CD4-positive, alpha-beta T cell treated with Interleukin-10 for 1 hour (primary cell): ENCODE measurements around the gene KCNN1.
"Not testable (repeated sequence)": the region's sequence is repeated elsewhere in the genome, so short reads cannot be mapped to it uniquely, and the experiment has no call there.

Experiments
- DNase-seq: peaks from one replicate; pipeline ENCODE4 v3.0.0-alpha.2; 2020

The KCNN1 gene

GRCh38 chr19:17969096-17969792 is 2.3 kb downstream of the KCNN1 start:
- DNase-seq = no peak

DNA sequence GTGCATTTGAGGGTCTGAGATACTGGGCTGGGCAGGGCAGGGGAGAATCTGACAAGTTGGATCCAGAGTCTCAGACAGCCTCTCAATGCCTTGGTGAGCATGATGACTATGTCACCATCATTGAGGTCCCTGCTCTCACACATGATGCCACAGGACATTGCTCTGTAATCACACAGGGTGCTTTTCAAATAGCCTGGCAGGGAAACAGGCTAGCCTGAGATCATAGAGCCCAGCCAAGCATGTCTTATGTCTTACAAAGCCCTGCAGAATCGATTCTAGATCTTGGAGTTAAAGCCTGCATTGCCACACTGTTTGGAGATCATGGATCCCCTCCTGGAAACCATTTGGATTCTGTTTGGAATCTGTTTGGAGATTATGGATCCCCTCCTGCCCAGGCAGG is 5.3 kb downstream of the KCNN1 start:
- DNase-seq = no peak

GRCh38 chr19:17973759-17974158 is 6.9 kb downstream of the KCNN1 start:
- no peak for DNase-seq

- DNase-seq = no peak
These were observed 7.6 kb downstream of the KCNN1 start for GRCh38 chr19:17974551-17974950.

GRCh38 chr19:17975032-17975431 is 8.1 kb downstream of the KCNN1 start:
- no peak for DNase-seq

DNA sequence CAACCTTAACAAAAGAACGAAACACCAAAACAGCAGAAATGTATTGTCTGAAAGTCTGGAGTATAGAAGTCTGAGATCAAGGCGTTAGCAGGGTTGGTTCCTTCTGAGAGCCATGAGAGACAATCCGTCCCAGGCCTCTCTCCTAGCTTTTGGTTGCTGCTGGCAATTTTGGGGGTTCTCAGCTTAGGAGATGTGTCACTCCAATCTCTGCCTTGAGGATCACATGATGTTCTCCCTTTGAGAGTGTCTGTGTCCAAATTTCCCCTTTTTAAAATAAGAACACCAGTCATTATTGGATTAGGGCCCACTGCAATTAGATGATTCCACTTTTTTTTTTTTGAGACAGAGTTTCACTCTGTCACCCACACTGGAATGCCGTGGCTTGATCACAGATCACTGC is 10.1 kb downstream of the KCNN1 start:
- DNase-seq = no peak

DNA sequence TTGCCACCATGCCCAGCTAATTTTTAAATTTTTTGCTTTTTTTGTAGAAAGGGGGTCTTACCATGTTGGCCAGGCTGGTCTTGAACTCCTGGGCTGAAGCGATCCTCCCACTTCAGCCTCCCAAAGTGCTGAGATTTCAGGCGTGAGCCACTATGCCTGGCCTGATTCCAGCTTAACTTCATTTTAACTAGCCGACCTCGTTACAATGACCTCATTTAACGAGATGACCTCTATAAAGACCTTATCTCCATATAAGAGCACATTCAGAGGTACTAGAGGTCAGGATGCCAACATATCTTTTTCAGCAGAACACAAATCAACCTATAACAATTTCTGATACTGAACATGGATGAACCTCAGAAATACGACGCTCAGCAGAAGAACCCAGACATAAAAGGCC is 10.6 kb downstream of the KCNN1 start:
- no peak for DNase-seq

DNA sequence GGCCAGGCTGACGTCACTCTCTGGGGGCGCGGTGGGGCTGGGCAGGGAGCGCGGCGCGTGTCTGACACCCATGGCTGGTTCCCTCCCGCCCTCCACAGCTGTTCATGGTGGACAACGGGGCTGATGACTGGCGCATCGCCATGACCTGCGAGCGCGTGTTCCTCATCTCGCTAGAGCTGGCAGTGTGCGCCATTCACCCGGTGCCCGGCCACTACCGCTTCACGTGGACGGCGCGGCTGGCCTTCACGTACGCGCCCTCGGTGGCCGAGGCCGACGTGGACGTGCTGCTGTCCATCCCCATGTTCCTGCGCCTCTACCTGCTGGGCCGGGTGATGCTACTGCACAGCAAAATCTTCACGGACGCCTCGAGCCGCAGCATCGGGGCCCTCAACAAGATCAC is 14.7 kb downstream of the KCNN1 start:
- no peak for DNase-seq

- DNase-seq = no peak
These were observed 15.5 kb downstream of the KCNN1 start for GRCh38 chr19:17982430-17982829.

DNA sequence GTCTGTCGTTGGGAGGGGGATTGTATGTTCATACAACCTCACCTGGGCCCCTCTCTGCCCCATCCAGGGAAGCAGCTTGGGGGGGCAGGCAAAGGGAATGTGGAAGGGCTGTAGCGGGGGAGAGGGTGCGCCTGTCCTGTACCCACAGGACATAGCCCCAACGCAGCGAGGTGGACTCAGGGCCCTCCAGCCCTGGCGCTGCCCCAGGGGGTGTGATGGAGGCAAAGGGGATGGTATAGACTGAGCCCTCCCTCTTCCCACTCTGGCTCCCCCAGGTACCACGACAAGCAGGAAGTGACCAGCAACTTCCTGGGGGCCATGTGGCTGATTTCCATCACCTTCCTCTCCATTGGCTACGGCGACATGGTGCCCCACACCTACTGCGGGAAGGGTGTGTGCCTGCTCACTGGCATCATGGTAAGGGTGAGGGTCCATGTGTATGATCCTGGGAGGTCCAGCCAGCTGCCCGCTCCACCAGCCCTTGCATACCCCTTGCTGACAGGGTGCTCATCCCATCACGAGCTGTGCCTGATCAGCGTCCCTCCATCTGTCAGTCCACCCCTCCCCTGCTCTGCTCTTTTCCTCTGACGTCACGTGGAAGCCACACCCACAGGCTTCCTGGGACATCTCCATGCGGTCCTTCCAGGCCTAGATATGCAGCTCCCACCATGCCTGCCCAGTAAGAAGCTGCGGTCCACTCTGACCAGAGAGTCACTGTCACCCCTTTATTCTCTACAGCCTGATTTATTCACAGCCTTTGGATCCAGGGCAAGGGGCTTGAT is 18.3 kb downstream of the KCNN1 start:
- DNase-seq = no peak

DNA sequence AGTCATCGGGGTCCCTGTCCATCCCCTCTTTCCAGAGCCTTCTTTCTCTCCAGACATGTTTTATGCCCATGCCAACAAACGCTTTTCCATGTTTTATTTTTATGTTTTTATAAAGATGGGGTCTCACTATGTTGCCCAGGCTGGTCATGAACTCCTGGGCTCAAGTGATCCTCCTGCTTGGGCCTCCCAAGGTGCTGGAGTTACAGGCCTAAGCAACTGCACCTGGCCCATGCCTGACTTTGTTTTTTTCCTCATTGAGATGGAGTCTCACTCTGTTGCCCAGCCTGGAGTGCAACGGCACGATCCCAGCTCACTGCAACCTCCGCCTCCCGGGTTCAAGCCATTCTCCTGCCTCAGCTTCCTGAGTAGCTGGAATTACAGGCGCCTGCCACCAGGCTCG is 19.7 kb downstream of the KCNN1 start:
- not testable (repeated sequence) for DNase-seq

DNA sequence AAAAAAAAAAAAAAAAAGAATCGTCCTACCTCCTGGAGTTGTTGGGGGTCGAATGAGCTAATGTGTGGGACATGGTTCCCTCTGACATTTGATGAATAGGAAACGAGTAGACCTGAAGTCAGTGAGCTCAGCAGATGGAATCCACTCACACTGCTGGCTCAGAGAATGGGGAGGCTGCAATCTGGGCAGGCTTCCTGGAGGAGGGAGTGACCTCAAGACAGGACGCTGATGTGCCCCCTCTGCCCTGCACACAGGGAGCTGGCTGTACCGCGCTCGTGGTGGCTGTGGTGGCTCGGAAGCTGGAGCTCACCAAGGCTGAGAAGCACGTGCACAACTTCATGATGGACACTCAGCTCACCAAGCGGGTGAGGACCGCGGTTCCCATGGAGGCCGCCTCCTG is 21.3 kb downstream of the KCNN1 start:
- no peak for DNase-seq

- DNase-seq = no peak
These were observed 22.7 kb downstream of the KCNN1 start for GRCh38 chr19:17989425-17990094.

DNA sequence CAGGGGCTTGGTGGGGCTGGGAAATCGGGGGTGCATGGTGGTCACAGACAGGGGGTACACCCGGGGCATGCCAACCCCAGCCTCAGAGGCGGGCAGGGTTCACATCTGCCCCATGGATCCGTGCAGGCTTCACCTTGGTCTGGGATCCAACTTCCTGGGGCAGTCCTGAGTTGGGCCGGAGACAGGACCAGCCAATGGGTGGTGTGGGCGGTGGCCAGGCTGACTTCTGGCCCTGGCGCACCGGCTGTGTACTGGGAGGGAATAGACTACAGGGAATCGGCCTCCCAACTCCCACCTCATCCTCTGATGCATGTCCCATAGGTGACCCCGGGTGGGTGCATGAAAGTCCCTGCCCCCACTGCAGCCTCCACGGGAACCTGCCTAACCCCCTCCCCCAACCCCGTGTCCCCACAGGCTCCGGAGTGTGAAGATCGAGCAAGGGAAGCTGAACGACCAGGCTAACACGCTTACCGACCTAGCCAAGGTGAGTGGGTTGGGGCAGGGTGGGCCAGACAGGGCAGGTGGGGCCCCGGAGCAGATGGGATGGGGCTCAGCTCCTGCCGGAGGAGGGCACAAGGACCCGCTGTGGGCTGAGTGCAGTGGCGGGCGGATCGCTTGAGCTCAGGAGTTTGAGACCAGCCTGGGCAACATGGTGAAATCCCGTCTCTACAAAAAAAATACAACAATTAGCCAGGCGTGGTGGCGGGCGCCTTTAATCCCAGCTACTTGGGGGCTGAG is 26.3 kb downstream of the KCNN1 start:
- DNase-seq = no peak

GRCh38 chr19:17996826-17997316 is 30.0 kb downstream of the KCNN1 start:
- peak; percentile 89 for DNase-seq

DNA sequence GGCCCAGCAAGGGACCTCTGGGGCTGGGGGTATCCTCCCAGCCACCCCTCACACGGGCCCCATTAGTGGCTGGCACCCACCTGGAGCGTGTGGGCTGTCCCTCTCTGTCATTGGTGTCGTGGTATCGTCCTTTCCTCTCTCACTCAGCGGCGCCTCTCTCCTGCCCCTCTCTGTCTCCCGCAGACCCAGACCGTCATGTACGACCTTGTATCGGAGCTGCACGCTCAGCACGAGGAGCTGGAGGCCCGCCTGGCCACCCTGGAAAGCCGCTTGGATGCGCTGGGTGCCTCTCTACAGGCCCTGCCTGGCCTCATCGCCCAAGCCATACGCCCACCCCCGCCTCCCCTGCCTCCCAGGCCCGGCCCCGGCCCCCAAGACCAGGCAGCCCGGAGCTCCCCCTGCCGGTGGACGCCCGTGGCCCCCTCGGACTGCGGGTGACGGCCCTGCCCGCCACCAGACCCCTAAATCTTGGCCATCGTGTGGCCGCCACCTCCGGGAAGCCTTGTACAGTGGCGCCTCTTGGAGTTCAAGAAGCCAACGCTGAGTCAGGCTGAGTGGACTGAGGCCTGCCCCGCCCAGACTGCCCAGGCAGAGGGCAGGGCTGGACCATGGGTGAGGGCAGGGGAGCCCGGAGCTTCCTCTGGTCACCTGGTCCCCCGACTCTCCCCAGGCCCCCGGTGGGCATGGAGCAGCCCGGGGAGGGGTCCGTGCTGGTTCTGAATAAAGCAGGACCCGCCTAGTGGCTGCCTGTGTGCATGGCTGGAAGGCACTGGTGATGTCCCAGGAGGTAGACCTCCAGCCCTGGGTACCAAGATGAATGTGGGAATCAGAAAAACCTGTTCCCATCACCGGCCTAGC is 31.3 kb downstream of the KCNN1 start:
- DNase-seq = no peak

DNA sequence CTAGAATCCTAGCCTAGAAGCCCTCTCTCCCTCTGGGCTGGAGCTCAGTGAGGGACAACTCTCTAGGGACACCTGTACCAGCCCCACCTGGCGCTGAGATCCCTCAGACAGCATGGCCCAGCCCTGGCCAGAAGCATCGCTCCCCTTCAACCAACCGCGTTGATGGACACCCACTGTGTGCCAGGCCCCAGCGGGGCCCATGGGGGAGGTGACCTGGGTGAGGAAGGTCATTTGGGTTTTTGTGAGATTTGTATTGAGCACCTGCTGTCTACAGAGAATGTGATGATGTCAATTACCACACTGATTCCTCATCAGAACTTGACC is 31.9 kb downstream of the KCNN1 start:
- no peak for DNase-seq

GRCh38 chr19:17999684-18000479 is 33.0 kb downstream of the KCNN1 start:
- no peak for DNase-seq

- no peak for DNase-seq
These were observed 33.6 kb downstream of the KCNN1 start for GRCh38 chr19:18000480-18000914.

DNA sequence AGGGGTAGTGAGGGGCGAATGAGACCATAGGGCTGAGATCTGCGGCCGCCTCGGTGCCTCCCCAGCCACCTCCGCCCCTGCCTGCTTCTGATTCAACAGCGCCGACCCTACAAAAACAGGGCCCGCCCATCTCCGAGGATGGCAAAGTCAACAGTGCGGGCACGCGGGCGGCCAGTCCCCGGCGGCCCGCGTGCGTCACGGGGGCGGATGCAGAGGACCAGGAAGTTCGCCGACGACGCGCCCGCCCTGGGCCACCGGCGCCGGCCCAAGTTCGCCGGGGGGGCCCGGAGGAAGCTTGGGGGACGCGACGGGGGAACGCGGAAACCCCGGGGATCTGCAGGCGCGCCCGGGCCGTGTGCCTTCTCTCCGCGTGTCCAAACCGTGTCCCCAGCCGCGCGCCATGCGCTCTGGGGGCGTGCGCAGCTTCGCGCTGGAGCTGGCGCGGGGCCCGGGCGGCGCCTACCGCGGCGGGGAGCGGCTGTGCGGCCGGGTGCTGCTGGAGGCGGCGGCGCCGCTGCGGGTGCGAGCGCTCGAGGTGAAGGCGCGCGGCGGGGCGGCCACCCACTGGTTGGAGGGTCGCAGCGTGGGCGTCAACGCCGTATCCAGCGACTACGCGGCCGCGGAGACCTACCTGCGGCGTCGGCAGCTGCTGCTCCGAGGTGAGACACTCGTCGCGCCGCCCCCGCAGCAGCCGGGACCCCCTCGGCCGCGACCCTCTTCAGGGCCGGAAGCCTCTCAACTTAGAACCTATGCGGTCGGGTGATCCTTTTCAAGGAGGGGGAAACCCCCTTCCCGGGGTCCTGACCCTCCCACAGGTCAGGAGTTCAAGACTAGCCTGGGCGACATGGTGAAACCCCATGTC is 34.2 kb downstream of the KCNN1 start:
- peak; percentile 97 for DNase-seq
